GM12878 (cell line): ENCODE results near the gene CLTCL1. TPM values are rescaled to one million over a fixed set of nuclear protein-coding genes. Genes with fewer than 3 reads are reported as not detected.
"Not testable (repeated sequence)": the region's sequence is repeated elsewhere in the genome, so short reads cannot be mapped to it uniquely, and the experiment has no call there.

Experiments
- ATAC-seq: fragments of 200-7000 bp; cut with Tn5 transposase; 3 replicates; pipeline ENCODE4 v1.9.1; 2020; ENCODE audit warnings: mild to moderate bottlenecking, moderate library complexity
- BruUV-seq: library from RNA; stranded (reverse); fragments of 400-500 nt; replicated peaks from 2 replicates; lab custom pipeline; 2021; lab: Mats Ljungman, UMichigan
- CTCF ChIA-PET: fragments of 300-600 bp; sonication (Branson Sonifier 250); formaldehyde crosslinking; extraction: SDS; loops from one replicate; lab custom pipeline; 2021; ENCODE audit warnings: inconsistent platforms; lab: Yijun Ruan, JAX
- POLR2A ChIA-PET: fragments of 350-600 bp; formaldehyde crosslinking; extraction: SDS; loops from one replicate; lab custom pipeline; 2021; ENCODE audit warnings: inconsistent platforms; lab: Charles Lee
- RAD21 ChIA-PET: fragments of 300-600 bp; sonication (Branson Sonifier 250); formaldehyde crosslinking; loops from one replicate; lab custom pipeline; 2023; ENCODE audit warnings: antibody characterized with exemption; ENCODE audit not compliant: unreplicated experiment; lab: Charles Lee
- SMC1A ChIA-PET: fragments of 300-600 bp; sonication (Branson Sonifier 250); formaldehyde crosslinking; loops from one replicate; lab custom pipeline; 2023; ENCODE audit not compliant: unreplicated experiment, uncharacterized antibody; lab: Charles Lee
- DNase-seq: peaks from one replicate; pipeline ENCODE4 v3.0.0-alpha.2; 2011; ENCODE audit warnings: low read depth, low spot score
- FAIRE-seq: peaks from 3 replicates; lab custom pipeline; 2011; peaks lifted over from hg19 to GRCh38; lab: Jason Lieb, UNC
- H2AFZ ChIP-seq: 2 replicates; pipeline ENCODE4 v1.6.0; 2011; ENCODE audit warnings: low read depth, low read length, control low read depth; ENCODE audit not compliant: control insufficient read depth
- H3K27ac ChIP-seq: 2 replicates; pipeline ENCODE4 v1.5.1; 2011; ENCODE audit warnings: control low read depth; ENCODE audit not compliant: control insufficient read depth, insufficient read depth
- H3K27me3 ChIP-seq, 2 experiments: replicated peaks in 1 of 2; 2 replicates each; pipeline versions ENCODE4 v1.6.0 to v1.6.1; 2011; ENCODE audit warnings: low read length in 1 of 2; ENCODE audit not compliant: control insufficient read depth in 2 of 2, insufficient read depth in 2 of 2
- H3K36me3 ChIP-seq, 2 experiments: 2 replicates each; pipeline ENCODE4 v1.5.1; 2011; ENCODE audit warnings: low read length in 1 of 2; ENCODE audit not compliant: control insufficient read depth in 2 of 2, insufficient read depth in 2 of 2
- H3K4me1 ChIP-seq: 2 replicates; pipeline ENCODE4 v1.6.1; 2011; ENCODE audit warnings: mild to moderate bottlenecking, low read length, moderate library complexity, mixed read lengths; ENCODE audit not compliant: control insufficient read depth, insufficient read depth
- H3K4me2 ChIP-seq: 2 replicates; pipeline ENCODE4 v1.6.0; 2011; ENCODE audit warnings: control low read depth; ENCODE audit not compliant: control insufficient read depth, insufficient read depth
- H3K4me3 ChIP-seq: fragments of 200-600 bp; sonication (generic); 2 replicates; pipeline ENCODE4 v1.5.1; 2016
- H3K79me2 ChIP-seq: 2 replicates; pipeline ENCODE4 v1.6.0; 2011; ENCODE audit warnings: low read length; ENCODE audit not compliant: control insufficient read depth, insufficient read depth
- H3K9ac ChIP-seq: 2 replicates; pipeline ENCODE4 v1.8.0; 2011; ENCODE audit warnings: low read length, control low read depth, mixed read lengths; ENCODE audit not compliant: control insufficient read depth, insufficient read depth
- H3K9me3 ChIP-seq: replicated peaks from 3 replicates; pipeline ENCODE4 v1.5.1; 2011; ENCODE audit warnings: mild to moderate bottlenecking, low read length; ENCODE audit not compliant: control insufficient read depth, insufficient read depth
- H4K20me1 ChIP-seq: 2 replicates; pipeline ENCODE4 v1.6.0; 2011; ENCODE audit not compliant: control insufficient read depth, insufficient read depth
- ATF2 ChIP-seq: IDR thresholded peaks from 2 replicates; pipeline ENCODE4 v1.6.1; 2012; ENCODE audit warnings: low read length, inconsistent platforms
- HDAC2 ChIP-seq: fragments of 200-600 bp; sonication (generic); IDR thresholded peaks from 2 replicates; pipeline ENCODE4 v1.6.1; 2017
- RAD21 ChIP-seq: IDR thresholded peaks from 2 replicates; pipeline ENCODE4 v1.6.1; 2011; ENCODE audit warnings: mild to moderate bottlenecking, low read depth, low read length, moderate library complexity; ENCODE audit not compliant: insufficient read depth
- WGBS: methylation state at CpG from one replicate; pipeline ENCODE4 v1.1.6; 2016; ENCODE audit warnings: low lambda C conversion rate; ENCODE audit not compliant: insufficient replicate concordance, insufficient coverage; ENCODE audit errors: missing lambda C conversion rate; 5-methylcytosine and 5-hydroxymethylcytosine counted together
- in situ Hi-C: fragments of 300-500 bp; cut with MboI; formaldehyde crosslinking; loops from 9 replicates; pipeline ENCODE4 v1.14.3; 2018; ENCODE audit warnings: mixed read lengths
- intact Hi-C: fragments of 100-400 bp; cut with micrococcal nuclease; formaldehyde crosslinking; loops from one replicate; pipeline ENCODE4 v1.14.2; 2022; ENCODE audit not compliant: unreplicated experiment
- polyA plus RNA-seq, 11 experiments: library from polyadenylated mRNA; depleted of rRNA in 4 of 11; unstranded in 6 of 11; stranded (reverse) in 5 of 11; fragments of >200 nt; fragmentation: Nextera tagmentation in 4 of 11; fragmentation: Illumina TruSeq in 1 of 11; extraction: Ambion mirVana in 4 of 11; extraction: Trizol in 1 of 11; gene quantifications; 1 replicate in 1 of 11; 2 replicates in 10 of 11; pipeline versions ENCODE4 v1.2.1 to v1.2.3, GENCODE V29; 2011 to 2016; ENCODE audit warnings: inconsistent platforms in 2 of 11, missing spikeins in 2 of 11, low read depth in 1 of 11
- total RNA-seq, 4 experiments: library from RNA; depleted of rRNA in 3 of 4; stranded (reverse); fragments of >200 nt in 3 of 4; fragmentation: Illumina TruSeq in 1 of 4; extraction: Trizol in 1 of 4; gene quantifications; 2 replicates each; pipeline versions ENCODE4 v1.2.1 to v1.2.3, GENCODE V29; 2013 to 2021

CLTCL1 gene
- total and polyA plus RNA-seq, 10 of the 15 experiments (the other 5 are each of a cell fraction or from before 2014, with no cell fraction given), result under 0.01 to 0.35 (median 0.12) TPM; not detected in 2

DNA sequence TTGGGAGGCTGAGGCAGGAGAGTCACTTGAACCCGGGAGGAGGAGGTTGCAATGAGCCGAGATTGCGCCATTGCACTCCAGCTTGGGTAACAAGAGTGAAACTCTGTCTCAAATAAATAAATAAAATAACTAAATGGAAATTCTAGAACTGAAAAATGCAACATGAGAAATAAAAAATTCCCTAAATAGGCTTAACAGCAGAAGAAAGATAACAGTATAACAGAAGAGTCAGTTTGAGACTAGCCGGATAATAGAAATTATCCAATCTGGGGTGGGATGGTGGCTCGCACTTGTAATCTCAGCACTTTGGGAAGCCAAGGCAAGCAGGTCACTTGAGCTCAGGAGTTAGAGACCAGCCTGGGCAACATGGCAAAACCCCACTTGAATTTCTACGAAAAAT is 127.1 kb downstream of the CLTCL1 start:
- in situ Hi-C loops, result no loop called here
- Histone ChIP-seq H3K9ac (no peak overlapping the region), H3K79me2 (no peaks in the 10 kb centered on the region), H3K4me2 (no peak overlapping the region), H3K4me3 (no peak overlapping the region), H4K20me1 (no peaks in the 10 kb centered on the region), H3K27ac (no peak overlapping the region), H3K9me3 (no peaks in the 10 kb centered on the region), H3K36me3 (no peaks in the 10 kb centered on the region), H3K4me1 (no peaks in the 10 kb centered on the region; the same call in 1 of the 2 replicates), H2AFZ (no peak overlapping the region), H3K27me3 (peaks cover 0 to 4% of the 10 kb centered on the region in 2 experiments; a peak in 2 of 4 replicates)
- ChIA-PET RAD21 (no interaction called here), SMC1A (no interaction called here), CTCF (no interaction called here), POLR2A (no interaction called here)
- no TSS peak for BruUV-seq
- DNase-seq, result no peak
- no peak for ATAC-seq
- TF ChIP-seq HDAC2, result no peak
- no peak for TF ChIP-seq RAD21
- TF ChIP-seq ATF2, result no peak
- FAIRE-seq, result no peak
- 93% methylated on average over 6 of the region's 6 CpGs for WGBS
- intact Hi-C loops, result no loop called here

GRCh38 chr22:19158649-19159048 is 132.9 kb downstream of the CLTCL1 start:
- H3K27me3 ChIP-seq, H2AFZ ChIP-seq, BruUV-seq, H3K9ac ChIP-seq, H3K27ac ChIP-seq, in situ Hi-C loops, FAIRE-seq, intact Hi-C loops, RAD21 ChIA-PET, SMC1A ChIA-PET, ATAC-seq, DNase-seq, H3K36me3 ChIP-seq, H3K4me3 ChIP-seq, H3K79me2 ChIP-seq, H4K20me1 ChIP-seq, H3K9me3 ChIP-seq, H3K4me2 ChIP-seq, H3K4me1 ChIP-seq: not testable (repeated sequence)
- ChIA-PET CTCF (interaction anchor here (0.6 to 1.3 kb wide), 2 partner anchors 14 to 35 kb away, joined by 3 to 4 read pairs; partner anchors contain the start of gene ESS2), POLR2A (interaction anchor here (0.6 kb wide), 1 partner anchor 177 kb away, joined by 4 read pairs; no protein-coding TSS in a partner anchor)
- WGBS, result 66% methylated on average over 11 of the region's 11 CpGs

DNA sequence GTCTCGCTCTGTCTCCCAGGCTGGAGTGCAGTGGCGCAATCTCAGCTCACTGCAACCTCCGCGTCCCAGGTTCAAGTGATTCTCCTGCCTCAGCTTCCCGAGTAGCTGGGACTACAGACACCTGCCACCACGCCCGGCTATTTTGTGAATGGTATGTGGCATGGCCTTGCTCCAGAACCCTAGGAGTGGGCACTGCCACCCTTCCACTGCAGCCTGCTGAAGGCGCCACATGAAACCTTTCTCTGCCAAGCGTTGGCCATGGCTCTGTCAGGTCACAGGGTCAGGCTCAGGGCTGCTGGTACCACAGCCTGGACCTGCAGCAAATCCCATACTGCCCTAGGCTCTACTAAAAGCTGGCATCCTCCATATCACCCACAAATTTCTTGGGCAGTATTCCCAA is 135.4 kb downstream of the CLTCL1 start:
- H3K4me3 ChIP-seq, intact Hi-C loops, ATAC-seq, H2AFZ ChIP-seq, H3K27ac ChIP-seq, H3K79me2 ChIP-seq, H3K9me3 ChIP-seq, H3K27me3 ChIP-seq, H3K4me1 ChIP-seq, RAD21 ChIA-PET, FAIRE-seq, DNase-seq, H3K9ac ChIP-seq, H4K20me1 ChIP-seq, in situ Hi-C loops, POLR2A ChIA-PET, BruUV-seq, H3K4me2 ChIP-seq, H3K36me3 ChIP-seq: not testable (repeated sequence)
- CTCF ChIA-PET, result interaction anchor here (2.3 kb wide), 1 partner anchor 11 kb away, joined by 8 read pairs; the partner anchor contains the start of gene ESS2
- WGBS, result 69% methylated on average over 9 of the region's 9 CpGs
- SMC1A ChIA-PET, result interaction anchor here (0.6 kb wide), 1 partner anchor 268 kb away, joined by 3 read pairs; no protein-coding TSS in a partner anchor
